ENCODE data around the gene GPRC5B.

GRCh38 chr16:19809121-19809635, 75.5 kb downstream of the GPRC5B start:
- TF ChIP-seq CTCF (IDR thresholded peaks at IDR 0.05) (no peak), POLR2AphosphoS5 (IDR thresholded peaks at IDR 0.05) (no peak)
